BLaER1 treated with 17β-estradiol and CSF1 and Interleukin-3, amounts not matched to agents 10 nM and 100 nM (cell line): Measurements from ENCODE around the gene PRMT3.
"Not testable (repeated sequence)": the region's sequence is repeated elsewhere in the genome, so short reads cannot be mapped to it uniquely, and the experiment has no call there.

Experiments
- H3K27ac ChIP-seq, 11 experiments: shearing (Covaris generic); formaldehyde crosslinking; 2 replicates each; pipeline ENCODE4 v1.8.1; 2022
- H3K27me3 ChIP-seq, 11 experiments: shearing (Covaris generic); formaldehyde crosslinking; 2 replicates each; pipeline ENCODE4 v1.8.1; 2022
- H3K36me3 ChIP-seq, 11 experiments: shearing (Covaris generic); formaldehyde crosslinking; 2 replicates each; pipeline ENCODE4 v1.8.1; 2022
- H3K4me1 ChIP-seq, 10 experiments: shearing (Covaris generic); formaldehyde crosslinking; 2 replicates each; pipeline ENCODE4 v1.8.1; 2022
- H3K4me2 ChIP-seq, 11 experiments: shearing (Covaris generic); formaldehyde crosslinking; 2 replicates each; pipeline ENCODE4 v1.8.1; 2022
- H3K4me3 ChIP-seq, 10 experiments: shearing (Covaris generic); formaldehyde crosslinking; 2 replicates each; pipeline ENCODE4 v1.8.1; 2022
- H3K9ac ChIP-seq, 11 experiments: shearing (Covaris generic); formaldehyde crosslinking; 2 replicates each; pipeline ENCODE4 v1.8.1; 2022
- H3K9me3 ChIP-seq, 11 experiments: shearing (Covaris generic); formaldehyde crosslinking; replicated peaks in 1 of 11; 2 replicates each; pipeline ENCODE4 v1.8.1; 2022
- H4K20me1 ChIP-seq, 11 experiments: shearing (Covaris generic); formaldehyde crosslinking; 2 replicates each; pipeline ENCODE4 v1.8.1; 2022
- Cebpa-rat ChIP-seq, 11 experiments: shearing (Covaris generic); IDR thresholded peaks; 2 replicates each; pipeline ENCODE4 v1.8.1; 2022

Gene PRMT3

GRCh38 chr11:20360650-20361049, 26.9 kb upstream of the PRMT3 start:
- H3K4me2 ChIP-seq = peak overlapping the region in 9 of 11 experiments; percentile 1 to 43 (median 24); a peak in 9 of 22 replicates
- no peak for TF ChIP-seq Cebpa-rat (IDR thresholded peaks at IDR 0.05)
- H3K4me1 ChIP-seq = peaks cover 17 to 27% (median 24%) of the 10 kb centered on the region in 10 experiments; a peak in 19 of 20 replicates
- H3K4me3 ChIP-seq = no peak overlapping the region
- no peaks in the 10 kb centered on the region for H3K36me3 ChIP-seq
- peaks cover 0 to 24% (median 10%) of the 10 kb centered on the region in 11 experiments; a peak in 12 of 22 replicates for H3K27me3 ChIP-seq
- H4K20me1 ChIP-seq = no peaks in the 10 kb centered on the region
- 0 out of 22 replicates have a peak overlapping the region, but pooled peaks of 1 of the 11 experiments have one; percentile 31 for H3K9ac ChIP-seq
- H3K27ac ChIP-seq = peak overlapping the region in 9 of 11 experiments; percentile 13 to 65 (median 50); a peak in 14 of 22 replicates
- no peaks in the 10 kb centered on the region for H3K9me3 ChIP-seq

DNA sequence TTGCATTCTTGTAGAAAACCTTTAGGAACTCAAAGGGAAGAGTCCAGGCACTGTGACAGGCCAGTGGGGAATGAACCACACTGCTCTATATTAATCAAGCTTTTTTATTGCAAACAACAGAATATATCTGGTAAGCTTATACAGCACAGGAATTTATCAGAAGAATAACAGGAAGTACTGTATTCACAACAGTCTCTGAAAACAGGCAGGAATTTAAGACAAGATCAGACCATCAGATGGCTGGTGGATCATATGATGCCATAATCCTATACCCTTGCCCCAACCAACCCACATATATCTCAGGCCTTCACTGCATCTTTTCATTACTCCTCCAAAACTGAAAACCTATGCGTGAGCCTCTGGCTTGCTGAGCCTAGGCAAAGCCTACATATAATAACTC, 25.0 kb upstream of the PRMT3 start:
- no peak for TF ChIP-seq Cebpa-rat (IDR thresholded peaks at IDR 0.05)
- no peak overlapping the region for H3K27ac ChIP-seq
- no peak overlapping the region for H3K4me3 ChIP-seq
- no peaks in the 10 kb centered on the region for H4K20me1 ChIP-seq
- no peak overlapping the region for H3K9ac ChIP-seq
- H3K4me2 ChIP-seq = peak overlapping the region in 5 of 11 experiments; percentile 89 to 96 (median 93); a peak in 4 of 22 replicates
- peaks cover 0 to 4% (median 0%) of the 10 kb centered on the region in 11 experiments; a peak in 1 of 22 replicates for H3K36me3 ChIP-seq
- peaks cover 0 to 24% (median 10%) of the 10 kb centered on the region in 11 experiments; a peak in 12 of 22 replicates for H3K27me3 ChIP-seq
- peaks cover 11 to 41% (median 30%) of the 10 kb centered on the region in 10 experiments for H3K4me1 ChIP-seq
- no peaks in the 10 kb centered on the region for H3K9me3 ChIP-seq

DNA sequence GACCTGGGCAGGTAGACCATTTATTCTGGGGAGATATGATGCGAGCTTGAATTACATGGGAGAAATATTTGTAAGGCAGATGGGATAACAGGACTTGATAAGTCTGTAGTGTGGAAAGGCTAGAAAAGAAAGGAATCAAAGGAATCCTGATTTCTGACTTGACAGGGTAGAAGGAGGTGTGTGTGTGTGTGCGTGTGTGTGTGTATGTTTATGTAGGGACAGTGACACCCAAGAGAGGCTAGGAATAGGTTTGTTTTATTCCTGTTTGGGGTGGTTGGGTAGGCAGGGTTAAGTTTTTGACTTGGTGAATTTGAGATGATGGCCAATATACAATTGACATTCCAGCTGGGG, 24.4 kb upstream of the PRMT3 start:
- Histone ChIP-seq H3K9me3 (no peaks in the 10 kb centered on the region), H3K9ac (peak overlapping the region; percentile 76 to 91 (median 85); a peak in 19 of 22 replicates)

DNA sequence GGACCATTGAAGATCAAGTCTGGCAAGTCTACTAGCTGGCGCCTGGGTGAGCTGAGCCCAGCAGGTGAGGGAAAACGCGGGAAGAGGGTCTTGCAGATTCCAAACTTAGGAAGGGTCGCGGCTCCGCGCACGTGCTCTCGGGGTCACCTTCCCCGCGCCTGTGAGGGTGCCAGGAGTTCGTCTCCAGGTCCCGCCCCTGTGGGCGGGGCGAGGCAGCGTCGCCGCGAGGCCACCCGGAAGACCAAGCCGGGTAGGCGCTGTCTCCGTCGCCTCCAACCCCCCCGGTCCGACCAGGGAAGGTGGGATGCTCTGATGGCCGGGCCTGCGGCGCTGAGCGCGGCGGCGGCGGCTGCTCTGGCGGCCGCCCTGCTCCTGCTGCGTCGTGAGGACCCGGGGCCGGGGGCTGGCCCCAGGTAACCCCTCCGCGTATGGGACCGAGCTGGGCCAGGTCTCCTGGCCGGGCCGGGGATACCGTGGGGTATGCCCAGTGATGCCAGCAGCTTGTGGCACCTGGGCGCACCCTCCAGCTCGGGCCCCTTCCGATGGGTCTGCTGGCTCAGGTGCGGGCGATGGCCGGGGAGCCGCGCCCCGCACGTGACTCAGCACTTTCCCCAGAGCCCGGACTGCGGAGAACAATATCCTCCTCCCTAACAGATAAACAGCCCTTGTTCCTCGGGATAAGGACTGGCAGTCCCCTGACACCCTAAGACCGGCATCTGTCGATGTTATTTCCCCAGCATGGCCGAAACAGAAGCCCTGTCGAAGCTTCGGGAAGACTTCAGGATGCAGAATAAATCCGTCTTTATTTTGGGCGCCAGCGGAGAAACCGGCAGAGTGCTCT, 23.8 kb upstream of the PRMT3 start, which contains the start of gene HTATIP2:
Gene HTATIP2, plus strand, starts transcription at position 215 of the 841 bp plus-strand sequence. Its CDS starts 524 bp downstream, at position 739.
- H3K9ac ChIP-seq = peak within 1 kb of the TSS; percentile 76 to 91 (median 85)
- TF ChIP-seq Cebpa-rat (IDR thresholded peaks at IDR 0.05) = no peak
- H3K4me3 ChIP-seq = peak within 1 kb of the TSS; percentile 71 to 92 (median 77)
- no peaks in the 10 kb centered on the region for H3K9me3 ChIP-seq
- H4K20me1 ChIP-seq = no peaks in the 10 kb centered on the region
- H3K4me2 ChIP-seq = peak within 1 kb of the TSS; percentile 82 to 96 (median 93)
- peaks cover 11 to 52% (median 34%) of the 10 kb centered on the region in 10 experiments for H3K4me1 ChIP-seq
- H3K27ac ChIP-seq = peak within 1 kb of the TSS; percentile 77 to 93 (median 87)
- H3K27me3 ChIP-seq = peaks cover 0 to 24% (median 10%) of the 10 kb centered on the region in 11 experiments; a peak in 12 of 22 replicates
- peaks cover 0 to 7% (median 0%) of the 10 kb centered on the region in 11 experiments; a peak in 4 of 22 replicates for H3K36me3 ChIP-seq

More for the DNA sequence above, 24.4 kb upstream of the PRMT3 start:
- TF ChIP-seq Cebpa-rat (IDR thresholded peaks at IDR 0.05) = no peak
- H3K27me3 ChIP-seq = peaks cover 0 to 24% (median 10%) of the 10 kb centered on the region in 11 experiments; a peak in 12 of 22 replicates
- H3K36me3 ChIP-seq = peaks cover 0 to 4% (median 0%) of the 10 kb centered on the region in 11 experiments; a peak in 3 of 22 replicates
- peak overlapping the region in 10 of 11 experiments; percentile 77 to 93 (median 86); a peak in 18 of 22 replicates for H3K27ac ChIP-seq
- peak overlapping the region; percentile 82 to 96 (median 93) for H3K4me2 ChIP-seq
- H3K4me1 ChIP-seq = peaks cover 11 to 47% (median 34%) of the 10 kb centered on the region in 10 experiments
- no peaks in the 10 kb centered on the region for H4K20me1 ChIP-seq
- H3K4me3 ChIP-seq = peak overlapping the region; percentile 71 to 92 (median 77)

DNA sequence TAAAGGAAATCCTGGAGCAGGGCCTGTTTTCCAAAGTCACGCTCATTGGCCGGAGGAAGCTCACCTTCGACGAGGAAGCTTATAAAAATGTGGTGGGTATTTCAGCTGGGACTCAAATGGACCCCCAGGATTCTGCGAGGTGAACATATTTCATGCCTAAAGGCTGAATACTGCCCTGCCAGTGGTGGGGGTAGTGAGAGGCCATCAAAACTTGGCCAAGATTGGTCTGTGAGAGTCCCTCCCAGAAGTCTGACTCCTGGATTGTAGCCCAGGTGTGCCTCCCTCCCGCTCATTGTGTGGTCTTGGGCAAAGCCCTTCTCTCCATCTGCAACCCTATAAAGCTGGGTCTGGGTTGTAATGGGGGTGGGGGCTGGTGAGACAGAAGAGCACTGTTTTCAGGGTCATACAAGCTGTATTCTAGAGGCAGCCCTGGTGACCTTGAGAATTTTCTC, 23.1 kb upstream of the PRMT3 start:
- peaks cover 0 to 8% (median 3%) of the 10 kb centered on the region in 11 experiments; a peak in 8 of 22 replicates for H3K36me3 ChIP-seq
- H3K4me1 ChIP-seq = peaks cover 11 to 52% (median 34%) of the 10 kb centered on the region in 10 experiments
- TF ChIP-seq Cebpa-rat (IDR thresholded peaks at IDR 0.05) = no peak
- peak overlapping the region; percentile 71 to 92 (median 77) for H3K4me3 ChIP-seq
- H3K4me2 ChIP-seq = peak overlapping the region; percentile 82 to 96 (median 93)
- H3K27ac ChIP-seq = peak overlapping the region; percentile 77 to 93 (median 87); a peak in 20 of 22 replicates
- H3K9me3 ChIP-seq = no peaks in the 10 kb centered on the region
- peaks cover 0 to 24% (median 10%) of the 10 kb centered on the region in 11 experiments; a peak in 12 of 22 replicates for H3K27me3 ChIP-seq
- H3K9ac ChIP-seq = peak overlapping the region; percentile 76 to 91 (median 85); a peak in 21 of 22 replicates
- no peaks in the 10 kb centered on the region for H4K20me1 ChIP-seq

- H3K36me3 ChIP-seq = peaks cover 0 to 15% (median 8%) of the 10 kb centered on the region in 11 experiments; a peak in 10 of 22 replicates
Observed at GRCh38 chr11:20365465-20365864, 22.1 kb upstream of the PRMT3 start.

GRCh38 chr11:20367313-20367948, 20.1 kb upstream of the PRMT3 start:
- peaks cover 11 to 51% (median 29%) of the 10 kb centered on the region in 10 experiments for H3K4me1 ChIP-seq
- H3K4me3 ChIP-seq = no peak overlapping the region
- H3K27ac ChIP-seq = peak overlapping the region in 2 of 11 experiments; percentile 13 to 23; a peak in 4 of 22 replicates
- peaks cover 0 to 24% (median 10%) of the 10 kb centered on the region in 11 experiments; a peak in 12 of 22 replicates for H3K27me3 ChIP-seq
- H4K20me1 ChIP-seq = no peaks in the 10 kb centered on the region
- H3K9me3 ChIP-seq = 0 out of 22 replicates have a peak, but pooled peaks cover 0 to 5% (median 0%) of the 10 kb centered on the region in 11 experiments
- H3K36me3 ChIP-seq = peaks cover 4 to 29% (median 16%) of the 10 kb centered on the region in 11 experiments; a peak in 18 of 22 replicates
- peak overlapping the region in 6 of 11 experiments; percentile 5 to 66 (median 48); a peak in 11 of 22 replicates for H3K4me2 ChIP-seq
- TF ChIP-seq Cebpa-rat (IDR thresholded peaks at IDR 0.05) = no peak
- no peak overlapping the region for H3K9ac ChIP-seq

More at GRCh38 chr11:20365465-20365864, 22.1 kb upstream of the PRMT3 start:
- H3K9ac ChIP-seq, H3K27ac ChIP-seq, H3K9me3 ChIP-seq, H3K4me3 ChIP-seq, H4K20me1 ChIP-seq: not testable (repeated sequence)
- Histone ChIP-seq H3K4me2 (peak overlapping the region in 4 of 11 experiments; percentile 82 to 95 (median 92); a peak in 3 of 22 replicates), H3K27me3 (peaks cover 0 to 24% (median 10%) of the 10 kb centered on the region in 11 experiments; a peak in 12 of 22 replicates), H3K4me1 (peaks cover 11 to 52% (median 33%) of the 10 kb centered on the region in 10 experiments)

DNA sequence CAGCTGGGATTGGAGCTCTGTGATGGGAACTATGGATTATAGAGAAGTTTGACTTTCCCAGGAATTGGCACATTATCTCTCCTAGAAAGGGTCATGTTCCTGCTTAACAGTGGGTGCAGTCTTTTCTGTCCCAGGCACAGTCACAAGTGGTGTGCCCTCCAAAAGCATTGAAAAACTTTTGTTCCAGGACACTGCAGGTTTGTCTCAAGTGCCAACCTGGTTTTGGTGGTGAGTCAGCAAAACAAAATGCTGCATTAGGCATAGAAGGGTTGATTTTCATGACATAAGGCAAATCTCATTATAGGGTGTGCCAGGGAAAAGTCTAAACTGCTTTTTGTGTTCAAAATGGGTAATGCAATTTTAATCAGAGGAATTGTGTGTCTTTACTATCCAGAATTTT, 19.1 kb upstream of the PRMT3 start:
- H3K27me3 ChIP-seq = peaks cover 0 to 15% (median 6%) of the 10 kb centered on the region in 11 experiments; a peak in 11 of 22 replicates
- H3K4me1 ChIP-seq = peaks cover 11 to 41% (median 25%) of the 10 kb centered on the region in 10 experiments
- H3K36me3 ChIP-seq = peaks cover 4 to 32% (median 19%) of the 10 kb centered on the region in 11 experiments; a peak in 18 of 22 replicates
- no peak overlapping the region for H3K9ac ChIP-seq
- H3K27ac ChIP-seq = no peak overlapping the region
- 0 out of 22 replicates have a peak, but pooled peaks cover 0 to 5% (median 0%) of the 10 kb centered on the region in 11 experiments for H3K9me3 ChIP-seq
- peak overlapping the region in 3 of 11 experiments; percentile 54 to 66 (median 57); a peak in 3 of 22 replicates for H3K4me2 ChIP-seq
- H3K4me3 ChIP-seq = no peak overlapping the region
- no peaks in the 10 kb centered on the region for H4K20me1 ChIP-seq
- TF ChIP-seq Cebpa-rat (IDR thresholded peaks at IDR 0.05) = no peak
